Mesenchymal stem cell (in vitro differentiated cells and primary cell): Measurements from ENCODE around the gene ATL2.
A peak's percentile ranks its signal among the peaks of the same experiment; 100 is the strongest.

Source experiments
- DNase-seq: peaks from one replicate; pipeline ENCODE4 v3.0.0-alpha.2; 2013
- H2AFZ ChIP-seq: one replicate; pipeline ENCODE4 v1.6.1; 2013; ENCODE audit warnings: low read depth, mild to moderate bottlenecking, control low read depth, inconsistent platforms, low read length, moderate library complexity
- H2AK5ac ChIP-seq: 2 replicates; pipeline ENCODE4 v1.6.1; 2013; ENCODE audit warnings: low read length, moderate library complexity, mild to moderate bottlenecking, inconsistent platforms; ENCODE audit not compliant: severe bottlenecking
- H2BK120ac ChIP-seq: one replicate; pipeline ENCODE4 v1.6.1; 2013; ENCODE audit warnings: low read depth, mild to moderate bottlenecking, inconsistent platforms, low read length, moderate library complexity
- H2BK12ac ChIP-seq, 2 experiments: one replicate each; pipeline ENCODE4 v1.6.1; 2013; ENCODE audit warnings: inconsistent platforms in 2 of 2, low read length in 2 of 2, mild to moderate bottlenecking in 2 of 2, moderate library complexity in 2 of 2, control low read depth in 1 of 2
- H2BK15ac ChIP-seq: one replicate; pipeline ENCODE4 v1.6.1; 2013; ENCODE audit warnings: mild to moderate bottlenecking, low read depth, inconsistent platforms; ENCODE audit not compliant: poor library complexity, severe bottlenecking
- H2BK5ac ChIP-seq: 2 replicates; pipeline ENCODE4 v1.6.1; 2013; ENCODE audit warnings: low read depth, mild to moderate bottlenecking, low read length, control low read depth, inconsistent platforms; ENCODE audit not compliant: poor library complexity, severe bottlenecking
- H3K14ac ChIP-seq, 2 experiments: one replicate each; pipeline ENCODE4 v1.6.1; 2013; ENCODE audit warnings: inconsistent platforms in 2 of 2, low read length in 2 of 2, control low read depth in 1 of 2, mild to moderate bottlenecking in 1 of 2, moderate library complexity in 1 of 2
- H3K18ac ChIP-seq, 2 experiments: one replicate each; pipeline ENCODE4 v1.6.1; 2013; ENCODE audit warnings: inconsistent platforms in 2 of 2, low read length in 2 of 2, control low read depth in 1 of 2, low read depth in 1 of 2, mild to moderate bottlenecking in 1 of 2
- H3K23ac ChIP-seq, 2 experiments: one replicate each; pipeline ENCODE4 v1.6.1; 2013; ENCODE audit warnings: inconsistent platforms in 2 of 2, low read length in 2 of 2, mild to moderate bottlenecking in 2 of 2, moderate library complexity in 2 of 2, control low read depth in 1 of 2
- H3K27ac ChIP-seq: 2 replicates; pipeline ENCODE4 v1.5.1; 2013; ENCODE audit warnings: mild to moderate bottlenecking, moderate library complexity, low read length, control low read depth, inconsistent platforms; ENCODE audit not compliant: poor library complexity, severe bottlenecking
- H3K27me3 ChIP-seq, 2 experiments: 2 replicates each; pipeline versions ENCODE4 v1.6.1 to v1.7.0; 2013; ENCODE audit warnings: low read length in 2 of 2, mild to moderate bottlenecking in 2 of 2, moderate library complexity in 2 of 2, control low read depth in 1 of 2, inconsistent platforms in 1 of 2; ENCODE audit not compliant: control insufficient read depth in 1 of 2, insufficient read depth in 1 of 2
- H3K36me3 ChIP-seq, 2 experiments: 2 replicates each; pipeline versions ENCODE4 v1.6.1 to v1.7.0; 2013; ENCODE audit warnings: low read length in 2 of 2, control low read depth in 1 of 2, inconsistent platforms in 1 of 2, low read depth in 1 of 2, mild to moderate bottlenecking in 1 of 2; ENCODE audit not compliant: insufficient read depth in 2 of 2, control insufficient read depth in 1 of 2
- H3K4ac ChIP-seq, 2 experiments: one replicate each; pipeline ENCODE4 v1.6.1; 2013; ENCODE audit warnings: inconsistent platforms in 2 of 2, low read length in 2 of 2, mild to moderate bottlenecking in 2 of 2, moderate library complexity in 2 of 2, control low read depth in 1 of 2, low read depth in 1 of 2
- H3K4me1 ChIP-seq: 2 replicates; pipeline ENCODE4 v1.6.1; 2013; ENCODE audit warnings: low read depth, low read length, control low read depth; ENCODE audit not compliant: control insufficient read depth, insufficient read depth
- H3K4me2 ChIP-seq: 2 replicates; pipeline ENCODE4 v1.6.1; 2013; ENCODE audit warnings: low read length, mild to moderate bottlenecking, inconsistent platforms; ENCODE audit not compliant: poor library complexity, severe bottlenecking
- H3K4me3 ChIP-seq, 2 experiments: 2 replicates each; pipeline versions ENCODE4 v1.5.1 to v1.7.0; 2013; ENCODE audit warnings: low read length in 2 of 2, mild to moderate bottlenecking in 2 of 2, control low read depth in 1 of 2, low read depth in 1 of 2; ENCODE audit not compliant: insufficient read depth in 1 of 2
- H3K79me1 ChIP-seq: replicated peaks from 2 replicates; pipeline ENCODE4 v1.6.1; 2013; ENCODE audit warnings: mild to moderate bottlenecking, control low read depth, low read length, inconsistent platforms; ENCODE audit not compliant: poor library complexity, severe bottlenecking
- H3K9ac ChIP-seq: 2 replicates; pipeline ENCODE4 v1.7.0; 2013; ENCODE audit warnings: mild to moderate bottlenecking, low read length, moderate library complexity
- H3K9me3 ChIP-seq: 2 replicates; pipeline ENCODE4 v1.7.0; 2013; ENCODE audit warnings: mild to moderate bottlenecking, low read length; ENCODE audit not compliant: control insufficient read depth
- H4K8ac ChIP-seq: one replicate; pipeline ENCODE4 v1.6.1; 2013; ENCODE audit warnings: inconsistent platforms, mild to moderate bottlenecking, low read length, moderate library complexity
- H4K91ac ChIP-seq: one replicate; pipeline ENCODE4 v1.6.1; 2013; ENCODE audit warnings: mild to moderate bottlenecking, low read length, inconsistent platforms
- WGBS: methylation state at CpG from one replicate; pipeline ENCODE4 v1.1.7; 2013; ENCODE audit warnings: mixed read lengths; 5-methylcytosine and 5-hydroxymethylcytosine counted together

ATL2 gene

DNA sequence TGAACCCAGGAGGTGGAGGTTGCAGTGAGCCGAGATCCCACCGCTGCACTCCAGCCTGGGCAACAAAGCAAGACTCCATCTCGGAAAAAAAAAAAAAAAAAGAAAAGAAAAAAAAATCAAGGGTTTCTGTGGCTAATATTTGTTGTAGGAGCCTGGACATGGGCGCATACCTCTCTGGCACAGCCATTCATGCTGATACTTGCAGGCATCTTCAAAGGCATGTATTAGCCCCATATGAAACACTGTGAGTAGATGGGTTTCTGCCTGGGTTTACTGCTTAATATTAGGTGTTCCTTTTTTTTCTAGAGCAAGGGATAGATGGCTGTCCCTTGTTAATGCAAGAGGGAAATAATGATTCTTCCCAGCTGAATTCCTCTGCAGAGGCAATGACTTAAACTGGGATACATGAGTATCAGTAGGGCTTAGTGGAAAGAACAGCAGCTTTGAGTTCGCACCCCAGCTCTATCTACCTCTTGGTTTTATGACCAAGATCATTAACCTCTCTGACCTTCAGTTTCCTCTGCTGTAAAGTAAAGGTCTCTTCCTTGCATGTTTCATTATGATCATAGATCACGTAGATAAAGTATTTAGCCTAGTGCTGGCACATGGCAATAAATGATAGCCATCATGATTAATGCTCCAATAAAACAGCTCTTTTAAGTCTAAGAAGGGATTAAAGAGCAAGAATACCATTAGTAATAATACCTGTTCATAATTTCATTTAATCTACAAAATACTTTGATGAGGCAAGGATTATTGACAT, 4.5 kb upstream of the ATL2 start:
- Histone ChIP-seq H3K36me3 (no peaks in the 10 kb centered on the region), H2BK15ac (no peak overlapping the region), H2BK12ac (no peak overlapping the region), H3K9ac (no peak overlapping the region), H3K27ac (no peak overlapping the region), H3K4me1 (peaks cover 7% of the 10 kb centered on the region), H4K8ac (no peak overlapping the region), H3K18ac (no peak overlapping the region), H3K27me3 (peaks cover 0 to 11% of the 10 kb centered on the region in 2 experiments), H2AK5ac (no peak overlapping the region), H2BK120ac (no peak overlapping the region), H3K23ac (no peak overlapping the region), H4K91ac (no peak overlapping the region), H3K4me2 (no peak overlapping the region), H2AFZ (no peak overlapping the region), H2BK5ac (no peak overlapping the region), H3K4ac (no peak overlapping the region), H3K4me3 (no peak overlapping the region), H3K9me3 (no peaks in the 10 kb centered on the region), H3K14ac (no peak overlapping the region), H3K79me1 (no peaks in the 10 kb centered on the region)
- DNase-seq, result no peak
- WGBS, result 95% methylated on average over 4 of the region's 6 CpGs

- H3K4me2 ChIP-seq, result no peak overlapping the region
- no peak overlapping the region for H3K4me3 ChIP-seq
- no peak overlapping the region for H2AK5ac ChIP-seq
- H3K9me3 ChIP-seq, result no peaks in the 10 kb centered on the region
- no peak overlapping the region for H3K23ac ChIP-seq
- no peak overlapping the region for H4K91ac ChIP-seq
- H3K4ac ChIP-seq, result no peak overlapping the region
- peaks cover 9% of the 10 kb centered on the region for H3K4me1 ChIP-seq
- no peak overlapping the region for H2AFZ ChIP-seq
- H2BK120ac ChIP-seq, result no peak overlapping the region
- DNase-seq, result no peak
- no peak overlapping the region for H4K8ac ChIP-seq
- H3K36me3 ChIP-seq, result no peaks in the 10 kb centered on the region
- H3K27me3 ChIP-seq, result peaks cover 0 to 11% of the 10 kb centered on the region in 2 experiments
- no peak overlapping the region for H3K14ac ChIP-seq
- no peak overlapping the region for H2BK15ac ChIP-seq
- 83% methylated on average over 10 of the region's 10 CpGs for WGBS
- no peak overlapping the region for H3K18ac ChIP-seq
- no peak overlapping the region for H3K27ac ChIP-seq
- H3K9ac ChIP-seq, result no peak overlapping the region
- no peak overlapping the region for H2BK5ac ChIP-seq
- no peak overlapping the region for H2BK12ac ChIP-seq
- no peaks in the 10 kb centered on the region for H3K79me1 ChIP-seq
These were observed 3.5 kb upstream of the ATL2 start for GRCh38 chr2:38380397-38381130.

DNA sequence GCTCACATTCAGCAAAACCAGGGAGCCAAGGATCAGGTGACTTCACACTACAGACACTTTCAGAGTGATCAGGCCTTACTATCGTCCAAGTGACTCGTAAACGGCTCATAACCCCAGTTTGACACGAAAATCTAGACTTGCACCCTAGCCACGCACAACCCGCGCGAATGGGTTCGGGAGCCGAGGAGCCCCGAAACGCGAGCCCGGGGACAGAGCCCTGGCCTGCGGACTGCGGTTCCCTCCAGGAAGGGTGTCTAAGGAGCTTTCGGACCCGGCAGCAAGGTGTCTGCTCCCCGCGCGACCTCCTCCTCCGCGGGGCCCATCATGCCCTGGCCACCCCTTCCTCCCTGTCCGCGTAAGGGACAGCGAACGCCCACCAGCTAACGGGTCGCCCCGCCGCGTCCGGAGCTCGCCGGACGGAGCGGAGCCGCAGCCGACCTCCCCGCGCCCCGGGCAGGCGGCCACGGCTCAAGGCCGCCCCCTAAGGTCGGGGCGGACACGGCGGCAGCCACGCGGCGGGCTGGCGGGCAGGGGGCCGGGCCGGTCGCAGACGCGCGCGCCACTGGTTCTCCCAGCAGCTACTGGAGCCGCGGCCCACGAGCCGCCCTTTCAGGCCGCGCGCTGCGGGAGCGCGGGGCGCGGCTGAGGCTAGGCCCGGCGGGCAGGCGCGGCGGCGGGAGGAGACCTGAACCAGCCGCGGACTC, 575 bp downstream of the ATL2 start:
- peak overlapping the region; percentile 90 for H2BK15ac ChIP-seq

More for the DNA sequence above, 575 bp downstream of the ATL2 start:
- no peaks in the 10 kb centered on the region for H3K9me3 ChIP-seq
- H3K27me3 ChIP-seq, result peaks cover 0 to 8% of the 10 kb centered on the region in 2 experiments
- WGBS, result 0% methylated on average over 69 of the region's 80 CpGs
- peak overlapping the region; percentile 92 to 97 for H3K4me3 ChIP-seq
- no peak overlapping the region for H2AK5ac ChIP-seq
- peak overlapping the region; percentile 77 for H3K27ac ChIP-seq
- H3K23ac ChIP-seq, result peak overlapping the region; percentile 41 to 59
- peak overlapping the region; percentile 54 to 99 for H2BK12ac ChIP-seq
- DNase-seq, result peak; percentile 86
- H3K4me2 ChIP-seq, result peak overlapping the region; percentile 58
- peak overlapping the region; percentile 75 to 97 for H3K4ac ChIP-seq
- peak overlapping the region; percentile 93 for H2BK5ac ChIP-seq
- peak overlapping the region; percentile 25 to 97 for H3K14ac ChIP-seq
- H4K91ac ChIP-seq, result peak overlapping the region; percentile 83
- H3K79me1 ChIP-seq, result no peaks in the 10 kb centered on the region
- peak overlapping the region; percentile 94 for H3K9ac ChIP-seq
- H3K4me1 ChIP-seq, result peaks cover 9% of the 10 kb centered on the region
- H3K18ac ChIP-seq, result peak overlapping the region; percentile 85 to 98
- H2BK120ac ChIP-seq, result peak overlapping the region; percentile 79
- H4K8ac ChIP-seq, result peak overlapping the region; percentile 96
- H3K36me3 ChIP-seq, result no peaks in the 10 kb centered on the region
- H2AFZ ChIP-seq, result peak overlapping the region; percentile 100
